Smooth muscle cell (in vitro differentiated cells): ENCODE results near the gene PLEKHG5. TPM values are rescaled to one million over a fixed set of nuclear protein-coding genes. Genes with fewer than 3 reads are reported as not detected.

Experiments
- DNase-seq: peaks from one replicate; lab custom pipeline; 2025; ENCODE audit not compliant: unreplicated experiment; lab: John Stamatoyannopoulos, UW
- H2AFZ ChIP-seq: fragments of 200-600 bp; sonication (generic); 2 replicates; pipeline ENCODE4 v1.6.0; 2016; ENCODE audit warnings: antibody characterized with exemption, low read depth, mild to moderate bottlenecking
- H3F3A ChIP-seq: fragments of 200-600 bp; sonication (generic); 2 replicates; pipeline ENCODE4 v1.6.0; 2017; ENCODE audit warnings: antibody characterized with exemption, low read depth
- H3K27ac ChIP-seq: fragments of 200-600 bp; sonication (generic); 2 replicates; pipeline ENCODE4 v1.5.1; 2016; ENCODE audit warnings: low read depth, mild to moderate bottlenecking
- H3K27me3 ChIP-seq: fragments of 200-600 bp; sonication (generic); 2 replicates; pipeline ENCODE4 v1.6.1; 2016; ENCODE audit warnings: low read depth, mild to moderate bottlenecking
- H3K36me3 ChIP-seq: fragments of 200-600 bp; sonication (generic); 2 replicates; pipeline ENCODE4 v1.5.1; 2016; ENCODE audit warnings: low read depth
- H3K4me1 ChIP-seq: fragments of 200-600 bp; sonication (generic); 2 replicates; pipeline ENCODE4 v1.5.1; 2016; ENCODE audit warnings: low read depth
- H3K4me2 ChIP-seq: fragments of 200-600 bp; sonication (generic); 2 replicates; pipeline ENCODE4 v1.6.0; 2016; ENCODE audit warnings: mild to moderate bottlenecking
- H3K4me3 ChIP-seq: fragments of 200-600 bp; sonication (generic); 2 replicates; pipeline ENCODE4 v1.5.1; 2016; ENCODE audit warnings: mild to moderate bottlenecking
- H3K79me2 ChIP-seq: fragments of 200-600 bp; sonication (generic); 2 replicates; pipeline ENCODE4 v1.6.0; 2016; ENCODE audit warnings: low read depth, mild to moderate bottlenecking
- H3K9ac ChIP-seq: fragments of 200-600 bp; sonication (generic); 2 replicates; pipeline ENCODE4 v1.6.0; 2016; ENCODE audit warnings: low read depth
- H3K9me3 ChIP-seq: fragments of 200-600 bp; sonication (generic); replicated peaks from 2 replicates; pipeline ENCODE4 v1.5.1; 2016; ENCODE audit warnings: low read depth
- H4K20me1 ChIP-seq: fragments of 200-600 bp; sonication (generic); 2 replicates; pipeline ENCODE4 v1.6.0; 2016; ENCODE audit warnings: low read depth
- CTCF ChIP-seq: fragments of 200-600 bp; sonication (generic); IDR thresholded peaks from 2 replicates; pipeline ENCODE4 v1.5.1; 2017; ENCODE audit warnings: borderline replicate concordance, mild to moderate bottlenecking, antibody characterized with exemption; ENCODE audit not compliant: insufficient read depth, poor library complexity, severe bottlenecking
- WGBS: methylation state at CpG from one replicate; pipeline ENCODE4 v1.1.7; 2016; ENCODE audit warnings: low lambda C conversion rate; 5-methylcytosine and 5-hydroxymethylcytosine counted together
- polyA plus RNA-seq: library from polyadenylated mRNA; unstranded; fragments of >200 nt; fragmentation: Nextera tagmentation; extraction: Ambion mirVana; gene quantifications from 2 replicates; pipeline ENCODE4 v1.2.1, GENCODE V29; 2016
- total RNA-seq: library from RNA; depleted of rRNA; stranded (reverse); fragments of >200 nt; gene quantifications from 2 replicates; pipeline ENCODE4 v1.2.3, GENCODE V29; 2014

Gene PLEKHG5
- total and polyA plus RNA-seq, 2 experiments from 2014 or later = 10.6 to 14.5 TPM

- Histone ChIP-seq H3K4me3 (no peak overlapping the region), H3K4me2 (no peak overlapping the region), H3K79me2 (peaks cover 2% of the 10 kb centered on the region), H4K20me1 (peaks cover 20% of the 10 kb centered on the region), H3K36me3 (no peaks in the 10 kb centered on the region), H3K9ac (no peak overlapping the region), H3K4me1 (peaks cover 11% of the 10 kb centered on the region), H2AFZ (no peak overlapping the region), H3K27ac (no peak overlapping the region), H3F3A (peaks cover 8% of the 10 kb centered on the region), H3K27me3 (peaks cover 10% of the 10 kb centered on the region), H3K9me3 (no peaks in the 10 kb centered on the region)
- no peak for TF ChIP-seq CTCF
- DNase-seq = no peak
- 94% methylated on average over 14 of the region's 14 CpGs for WGBS
Measured at GRCh38 chr1:6487804-6488484, 3.5 kb downstream of the PLEKHG5 start.

- Histone ChIP-seq H3K4me3 (peak overlapping the region; percentile 66), H3K4me2 (peak overlapping the region; percentile 93), H3K4me1 (peaks cover 11% of the 10 kb centered on the region), H2AFZ (no peak overlapping the region), H3K27ac (no peak overlapping the region), H3K79me2 (peaks cover 2% of the 10 kb centered on the region), H3F3A (no peaks in the 10 kb centered on the region), H3K9me3 (no peaks in the 10 kb centered on the region), H3K36me3 (no peaks in the 10 kb centered on the region), H3K27me3 (peaks cover 10% of the 10 kb centered on the region), H4K20me1 (peaks cover 25% of the 10 kb centered on the region), H3K9ac (no peak overlapping the region)
- peak; percentile 58 for DNase-seq
- WGBS = 6% methylated on average over 15 of the region's 15 CpGs
- peak; percentile 85 for TF ChIP-seq CTCF
Measured at GRCh38 chr1:6486433-6487011, 4.9 kb downstream of the PLEKHG5 start.

- TF ChIP-seq CTCF = no peak
- H4K20me1 ChIP-seq = peaks cover 34% of the 10 kb centered on the region
- peaks cover 10% of the 10 kb centered on the region for H3K27me3 ChIP-seq
- no peaks in the 10 kb centered on the region for H3F3A ChIP-seq
- H3K4me2 ChIP-seq = peak overlapping the region; percentile 93
- H3K9me3 ChIP-seq = no peaks in the 10 kb centered on the region
- H3K79me2 ChIP-seq = peaks cover 2% of the 10 kb centered on the region
- H3K4me3 ChIP-seq = peak overlapping the region; percentile 66
- DNase-seq = no peak
- H3K36me3 ChIP-seq = no peaks in the 10 kb centered on the region
- no peak overlapping the region for H3K27ac ChIP-seq
- H2AFZ ChIP-seq = peak overlapping the region; percentile 66
- H3K4me1 ChIP-seq = peaks cover 11% of the 10 kb centered on the region
- peak overlapping the region; percentile 54 for H3K9ac ChIP-seq
- WGBS = 2% methylated on average over 22 of the region's 80 CpGs
Measured at GRCh38 chr1:6485168-6486101, 6.0 kb downstream of the PLEKHG5 start.
